Neural cell (in vitro differentiated cells): ENCODE results near the gene LCOR. TPM values are rescaled to one million over a fixed set of nuclear protein-coding genes. Genes with fewer than 3 reads are reported as not detected.

Experiments used
- H2AFZ ChIP-seq: fragments of 200-600, 300-800 bp; sonication (generic), shearing (Covaris generic); 2 replicates; pipeline ENCODE4 v1.6.0; 2014; ENCODE audit warnings: low read depth, mild to moderate bottlenecking, antibody characterized with exemption, low read length, moderate library complexity
- H3F3A ChIP-seq: fragments of 200-600 bp; shearing (Covaris generic); 2 replicates; pipeline ENCODE4 v1.6.1; 2016; ENCODE audit warnings: mild to moderate bottlenecking, moderate library complexity, mixed read lengths, antibody characterized with exemption, low read length; ENCODE audit not compliant: insufficient read depth, poor library complexity, severe bottlenecking
- H3K27ac ChIP-seq: fragments of 200-600, 300-800 bp; sonication (generic), shearing (Covaris generic); 2 replicates; pipeline ENCODE4 v1.5.1; 2014; ENCODE audit warnings: mild to moderate bottlenecking, low read length, moderate library complexity
- H3K27me3 ChIP-seq: fragments of 300-800, 200-600 bp; sonication (generic), shearing (Covaris generic); 2 replicates; pipeline ENCODE4 v1.6.0; 2014; ENCODE audit warnings: mild to moderate bottlenecking, low read depth, low read length, moderate library complexity; ENCODE audit not compliant: insufficient read depth
- H3K36me3 ChIP-seq: fragments of 300-800, 200-600 bp; sonication (generic), shearing (Covaris generic); 2 replicates; pipeline ENCODE4 v1.5.1; 2014; ENCODE audit warnings: mild to moderate bottlenecking, antibody characterized with exemption, low read length, moderate library complexity; ENCODE audit not compliant: insufficient read depth
- H3K4me2 ChIP-seq: fragments of 300-800, 200-600 bp; sonication (generic), shearing (Covaris generic); 2 replicates; pipeline ENCODE4 v1.6.0; 2014; ENCODE audit warnings: mild to moderate bottlenecking, low read length
- H3K4me3 ChIP-seq: fragments of 300-800, 200-600 bp; sonication (generic), shearing (Covaris generic); 2 replicates; pipeline ENCODE4 v1.5.1; 2014; ENCODE audit warnings: mild to moderate bottlenecking, low read length, moderate library complexity
- H3K79me2 ChIP-seq: fragments of 200-600 bp; shearing (Covaris generic); replicated peaks from 2 replicates; pipeline ENCODE4 v1.6.0; 2014; ENCODE audit warnings: mild to moderate bottlenecking, low read length, moderate library complexity; ENCODE audit not compliant: insufficient read depth
- H3K9ac ChIP-seq: fragments of 300-800, 200-600 bp; sonication (generic), shearing (Covaris generic); 2 replicates; pipeline ENCODE4 v1.6.1; 2016; ENCODE audit warnings: mild to moderate bottlenecking, low read length, mixed read lengths
- H3K9me2 ChIP-seq: fragments of 200-600 bp; shearing (Covaris generic); 2 replicates; pipeline ENCODE4 v1.6.1; 2016; ENCODE audit warnings: mild to moderate bottlenecking, low read length, mixed read lengths; ENCODE audit not compliant: insufficient read depth
- H3K9me3 ChIP-seq: fragments of 200-600, 300-800 bp; sonication (generic), shearing (Covaris generic); 2 replicates; pipeline ENCODE4 v1.6.1; 2016; ENCODE audit warnings: mild to moderate bottlenecking, mixed run types, low read length, moderate library complexity, mixed read lengths
- H4K20me1 ChIP-seq: fragments of 200-600 bp; shearing (Covaris generic); 2 replicates; pipeline ENCODE4 v1.6.1; 2016; ENCODE audit warnings: mild to moderate bottlenecking, mixed run types; ENCODE audit not compliant: insufficient read depth
- CTCF ChIP-seq: fragments of 450-650 bp; IDR thresholded peaks from 2 replicates; pipeline ENCODE4 v1.5.1; 2014; ENCODE audit warnings: antibody characterized with exemption, mild to moderate bottlenecking, moderate library complexity; ENCODE audit not compliant: poor library complexity, severe bottlenecking
- EP300 ChIP-seq: fragments of 450-650 bp; conservative IDR thresholded peaks from 2 replicates; pipeline ENCODE4 v1.6.1; 2014; ENCODE audit warnings: antibody characterized with exemption, mild to moderate bottlenecking, moderate library complexity; ENCODE audit not compliant: poor library complexity, severe bottlenecking
- EZH2 ChIP-seq: fragments of 200-600, 300-800 bp; shearing (Covaris generic), sonication (generic); IDR thresholded peaks from 2 replicates; pipeline ENCODE4 v1.6.1; 2014; ENCODE audit warnings: antibody characterized with exemption, low read length, borderline replicate concordance, mild to moderate bottlenecking; ENCODE audit not compliant: insufficient read depth, poor library complexity, severe bottlenecking
- MXI1 ChIP-seq: fragments of 450-650 bp; conservative IDR thresholded peaks from 2 replicates; pipeline ENCODE4 v1.6.1; 2014; ENCODE audit warnings: antibody characterized with exemption, mild to moderate bottlenecking; ENCODE audit not compliant: poor library complexity, severe bottlenecking
- POLR2AphosphoS5 ChIP-seq: IDR thresholded peaks from 2 replicates; pipeline ENCODE4 v1.6.1; 2012
- RAD21 ChIP-seq: fragments of 450-650 bp; conservative IDR thresholded peaks from 2 replicates; pipeline ENCODE4 v1.6.1; 2014; ENCODE audit warnings: antibody characterized with exemption, mild to moderate bottlenecking, moderate library complexity
- REST ChIP-seq: IDR thresholded peaks from 2 replicates; pipeline ENCODE4 v1.6.1; 2012; ENCODE audit warnings: borderline replicate concordance
- SMC3 ChIP-seq: fragments of 450-650 bp; conservative IDR thresholded peaks from 2 replicates; pipeline ENCODE4 v1.6.1; 2014; ENCODE audit warnings: antibody characterized with exemption, mild to moderate bottlenecking, moderate library complexity; ENCODE audit not compliant: poor library complexity
- TAF1 ChIP-seq: IDR thresholded peaks from 2 replicates; pipeline ENCODE4 v1.6.1; 2012; ENCODE audit warnings: low read depth
- polyA plus RNA-seq: library from polyadenylated mRNA; depleted of rRNA; stranded (reverse); fragments of >200 nt; gene quantifications from 2 replicates; pipeline ENCODE4 v1.2.3, GENCODE V29; 2014

The LCOR gene
- polyA plus RNA-seq, 1 donor from 2014 or later = 61.1 TPM

- Histone ChIP-seq H3K4me3 (no peak overlapping the region), H2AFZ (no peak overlapping the region), H3K9ac (no peak overlapping the region), H4K20me1 (no peaks in the 10 kb centered on the region), H3K27me3 (no peaks in the 10 kb centered on the region), H3K4me2 (no peak overlapping the region), H3K27ac (no peak overlapping the region), H3K79me2 (no peaks in the 10 kb centered on the region), H3F3A (no peaks in the 10 kb centered on the region), H3K36me3 (no peaks in the 10 kb centered on the region), H3K9me3 (no peaks in the 10 kb centered on the region), H3K9me2 (no peaks in the 10 kb centered on the region)
- TF ChIP-seq REST = no peak
- no peak for TF ChIP-seq POLR2AphosphoS5
- no peak for TF ChIP-seq EP300
- no peak for TF ChIP-seq SMC3
- no peak for TF ChIP-seq MXI1
- TF ChIP-seq RAD21 = no peak
- no peak for TF ChIP-seq EZH2
- TF ChIP-seq CTCF = no peak
Observed at GRCh38 chr10:97029271-97029670, 197.2 kb downstream of the LCOR start.

- no peaks in the 10 kb centered on the region for H3K79me2 ChIP-seq
- TF ChIP-seq POLR2AphosphoS5 (no peak), EP300 (no peak), SMC3 (no peak), REST (no peak), TAF1 (no peak), EZH2 (no peak), RAD21 (no peak), MXI1 (no peak), CTCF (no peak)
- no peak overlapping the region for H3K9ac ChIP-seq
- no peaks in the 10 kb centered on the region for H3K36me3 ChIP-seq
- H4K20me1 ChIP-seq = no peaks in the 10 kb centered on the region
- no peaks in the 10 kb centered on the region for H3K27me3 ChIP-seq
- H3F3A ChIP-seq = no peaks in the 10 kb centered on the region
- H3K4me2 ChIP-seq = no peak overlapping the region
- no peaks in the 10 kb centered on the region for H3K9me2 ChIP-seq
- H2AFZ ChIP-seq = no peak overlapping the region
- no peak overlapping the region for H3K4me3 ChIP-seq
- no peak overlapping the region for H3K27ac ChIP-seq
- H3K9me3 ChIP-seq = no peaks in the 10 kb centered on the region
Observed at GRCh38 chr10:97030894-97031293, 198.8 kb downstream of the LCOR start.
